ENCODE measurements around the gene LRRFIP2.

GRCh38 chr3:37197810-37198371 is 23.5 kb upstream of the LRRFIP2 start:
- TF ChIP-seq EZH2phosphoT487 (IDR thresholded peaks at IDR 0.05; ENCODE audit: insufficient read depth, low read depth) = no peak
- TF ChIP-seq EZH2 (IDR thresholded peaks at IDR 0.05; ENCODE audit: insufficient read depth, poor library complexity, severe bottlenecking) = no peak

All from GM23248 (cell line).